ENCODE data around the gene ZBTB48.

Gene ZBTB48

GRCh38 chr1:6587261-6588005 is 7.6 kb downstream of the ZBTB48 start:
- no peak for ATAC-seq (replicated peaks; ENCODE audit: extremely low read depth, poor library complexity, severe bottlenecking)
- H3K9me3 Mint-ChIP-seq: no peaks in the 10 kb centered on the region
- peaks cover 14% of the 10 kb centered on the region for H3K36me3 Mint-ChIP-seq (ENCODE audit: insufficient read depth)
- peaks cover 14% of the 10 kb centered on the region for H3K4me1 Mint-ChIP-seq
- no peak overlapping the region for H3K4me3 Mint-ChIP-seq
- no peak overlapping the region for H3K27ac Mint-ChIP-seq (ENCODE audit: low read depth)
- no peaks in the 10 kb centered on the region for H3K27me3 Mint-ChIP-seq
- no peak for DNase-seq (ENCODE audit: low spot score in 2 of 2)

- Mint-ChIP-seq H3K9me3 (no peaks in the 10 kb centered on the region), H3K27ac (ENCODE audit: low read depth) (no peak overlapping the region), H3K27me3 (no peaks in the 10 kb centered on the region), H3K36me3 (ENCODE audit: insufficient read depth) (peaks cover 19% of the 10 kb centered on the region), H3K4me3 (no peak overlapping the region), H3K4me1 (peaks cover 12% of the 10 kb centered on the region)
- DNase-seq (ENCODE audit: low spot score in 2 of 2) (no peak), ATAC-seq (replicated peaks; ENCODE audit: extremely low read depth, poor library complexity, severe bottlenecking) (no peak)
Measured at GRCh38 chr1:6588128-6588892, 8.5 kb downstream of the ZBTB48 start.

- Mint-ChIP-seq H3K4me1 (peaks cover 12% of the 10 kb centered on the region), H3K27me3 (no peaks in the 10 kb centered on the region), H3K36me3 (ENCODE audit: insufficient read depth) (peaks cover 19% of the 10 kb centered on the region), H3K9me3 (no peaks in the 10 kb centered on the region), H3K27ac (ENCODE audit: low read depth) (no peak overlapping the region), H3K4me3 (no peak overlapping the region)
- ATAC-seq (replicated peaks; ENCODE audit: extremely low read depth, poor library complexity, severe bottlenecking): no peak
- no peak for DNase-seq (ENCODE audit: low spot score in 2 of 2)
Measured at GRCh38 chr1:6588893-6589520, 9.2 kb downstream of the ZBTB48 start.

GRCh38 chr1:6590046-6590445 is 10.3 kb downstream of the ZBTB48 start:
- no peak overlapping the region for H3K27ac Mint-ChIP-seq (ENCODE audit: low read depth)
- no peak for DNase-seq (ENCODE audit: low spot score in 2 of 2)
- peaks cover 21% of the 10 kb centered on the region for H3K36me3 Mint-ChIP-seq (ENCODE audit: insufficient read depth)
- peaks cover 5% of the 10 kb centered on the region for H3K4me1 Mint-ChIP-seq
- no peak overlapping the region for H3K4me3 Mint-ChIP-seq
- H3K9me3 Mint-ChIP-seq: no peaks in the 10 kb centered on the region
- no peak for ATAC-seq (replicated peaks; ENCODE audit: extremely low read depth, poor library complexity, severe bottlenecking)
- no peaks in the 10 kb centered on the region for H3K27me3 Mint-ChIP-seq

GRCh38 chr1:6591222-6591621 is 11.4 kb downstream of the ZBTB48 start:
- H3K4me3 Mint-ChIP-seq: no peak overlapping the region
- peaks cover 30% of the 10 kb centered on the region for H3K36me3 Mint-ChIP-seq (ENCODE audit: insufficient read depth)
- ATAC-seq (replicated peaks; ENCODE audit: extremely low read depth, poor library complexity, severe bottlenecking): no peak
- no peaks in the 10 kb centered on the region for H3K27me3 Mint-ChIP-seq
- H3K9me3 Mint-ChIP-seq: no peaks in the 10 kb centered on the region
- H3K4me1 Mint-ChIP-seq: peaks cover 13% of the 10 kb centered on the region
- peak overlapping the region; percentile 25 for H3K27ac Mint-ChIP-seq (ENCODE audit: low read depth)
- DNase-seq (ENCODE audit: low spot score in 2 of 2): no peak

GRCh38 chr1:6591644-6592043 is 11.8 kb downstream of the ZBTB48 start:
- ATAC-seq (replicated peaks; ENCODE audit: extremely low read depth, poor library complexity, severe bottlenecking) (no peak), DNase-seq (ENCODE audit: low spot score in 2 of 2) (no peak)
- Mint-ChIP-seq H3K9me3 (no peaks in the 10 kb centered on the region), H3K27ac (ENCODE audit: low read depth) (peak overlapping the region; percentile 25), H3K4me1 (peaks cover 13% of the 10 kb centered on the region), H3K36me3 (ENCODE audit: insufficient read depth) (peaks cover 34% of the 10 kb centered on the region), H3K4me3 (no peak overlapping the region), H3K27me3 (no peaks in the 10 kb centered on the region)

- no peaks in the 10 kb centered on the region for H3K9me3 Mint-ChIP-seq
- no peak for ATAC-seq (replicated peaks; ENCODE audit: extremely low read depth, poor library complexity, severe bottlenecking)
- DNase-seq (ENCODE audit: low spot score in 2 of 2): no peak
- H3K4me1 Mint-ChIP-seq: peaks cover 13% of the 10 kb centered on the region
- H3K27me3 Mint-ChIP-seq: no peaks in the 10 kb centered on the region
- no peak overlapping the region for H3K27ac Mint-ChIP-seq (ENCODE audit: low read depth)
- H3K36me3 Mint-ChIP-seq (ENCODE audit: insufficient read depth): peaks cover 38% of the 10 kb centered on the region
- H3K4me3 Mint-ChIP-seq: no peak overlapping the region
Measured at GRCh38 chr1:6592441-6592840, 12.6 kb downstream of the ZBTB48 start.

GRCh38 chr1:6592865-6593593 is 13.2 kb downstream of the ZBTB48 start:
- no peaks in the 10 kb centered on the region for H3K9me3 Mint-ChIP-seq
- no peak overlapping the region for H3K27ac Mint-ChIP-seq (ENCODE audit: low read depth)
- H3K4me1 Mint-ChIP-seq: peaks cover 13% of the 10 kb centered on the region
- peaks cover 38% of the 10 kb centered on the region for H3K36me3 Mint-ChIP-seq (ENCODE audit: insufficient read depth)
- no peak for DNase-seq (ENCODE audit: low spot score in 2 of 2)
- no peaks in the 10 kb centered on the region for H3K27me3 Mint-ChIP-seq
- no peak for ATAC-seq (replicated peaks; ENCODE audit: extremely low read depth, poor library complexity, severe bottlenecking)
- no peak overlapping the region for H3K4me3 Mint-ChIP-seq

- peaks cover 40% of the 10 kb centered on the region for H3K36me3 Mint-ChIP-seq (ENCODE audit: insufficient read depth)
- H3K4me3 Mint-ChIP-seq: no peak overlapping the region
- no peaks in the 10 kb centered on the region for H3K27me3 Mint-ChIP-seq
- ATAC-seq (replicated peaks; ENCODE audit: extremely low read depth, poor library complexity, severe bottlenecking) (no peak), DNase-seq (ENCODE audit: low spot score in 2 of 2) (no peak)
- no peaks in the 10 kb centered on the region for H3K9me3 Mint-ChIP-seq
- no peak overlapping the region for H3K27ac Mint-ChIP-seq (ENCODE audit: low read depth)
- H3K4me1 Mint-ChIP-seq: peaks cover 13% of the 10 kb centered on the region
Measured at GRCh38 chr1:6593810-6594209, 14.0 kb downstream of the ZBTB48 start.

GRCh38 chr1:6594977-6595740 is 15.4 kb downstream of the ZBTB48 start:
- ATAC-seq (replicated peaks; ENCODE audit: extremely low read depth, poor library complexity, severe bottlenecking): no peak
- Mint-ChIP-seq H3K36me3 (ENCODE audit: insufficient read depth) (peaks cover 43% of the 10 kb centered on the region), H3K27me3 (no peaks in the 10 kb centered on the region), H3K27ac (ENCODE audit: low read depth) (no peak overlapping the region), H3K9me3 (no peaks in the 10 kb centered on the region), H3K4me1 (peaks cover 25% of the 10 kb centered on the region), H3K4me3 (no peak overlapping the region)
- DNase-seq (ENCODE audit: low spot score in 2 of 2): no peak

- Mint-ChIP-seq H3K9me3 (no peaks in the 10 kb centered on the region), H3K27me3 (no peaks in the 10 kb centered on the region), H3K36me3 (ENCODE audit: insufficient read depth) (peaks cover 51% of the 10 kb centered on the region), H3K27ac (ENCODE audit: low read depth) (no peak overlapping the region), H3K4me1 (peaks cover 37% of the 10 kb centered on the region), H3K4me3 (no peak overlapping the region)
- ATAC-seq (replicated peaks; ENCODE audit: extremely low read depth, poor library complexity, severe bottlenecking) (no peak), DNase-seq (ENCODE audit: low spot score in 2 of 2) (no peak)
Measured at GRCh38 chr1:6596351-6596750, 16.6 kb downstream of the ZBTB48 start.
